OCI-LY7 (cell line): Measurements from ENCODE around the gene HMCN1.

Source experiments
- EZH2phosphoT487 ChIP-seq: fragments of 200-600 bp; sonication (generic); IDR thresholded peaks from 2 replicates; pipeline ENCODE4 v1.6.1; 2018; ENCODE audit warnings: low read depth, borderline replicate concordance, mild to moderate bottlenecking, mixed run types, antibody characterized with exemption, low read length, moderate library complexity, mixed read lengths
- TF ChIP-seq, protein P1 (sequence below): fragments of 200-600 bp; sonication (generic); conservative IDR thresholded peaks from 2 replicates; pipeline ENCODE4 v1.5.1; 2014; ENCODE audit warnings: mild to moderate bottlenecking, antibody characterized with exemption, low read length, moderate library complexity, mixed read lengths

DNA sequence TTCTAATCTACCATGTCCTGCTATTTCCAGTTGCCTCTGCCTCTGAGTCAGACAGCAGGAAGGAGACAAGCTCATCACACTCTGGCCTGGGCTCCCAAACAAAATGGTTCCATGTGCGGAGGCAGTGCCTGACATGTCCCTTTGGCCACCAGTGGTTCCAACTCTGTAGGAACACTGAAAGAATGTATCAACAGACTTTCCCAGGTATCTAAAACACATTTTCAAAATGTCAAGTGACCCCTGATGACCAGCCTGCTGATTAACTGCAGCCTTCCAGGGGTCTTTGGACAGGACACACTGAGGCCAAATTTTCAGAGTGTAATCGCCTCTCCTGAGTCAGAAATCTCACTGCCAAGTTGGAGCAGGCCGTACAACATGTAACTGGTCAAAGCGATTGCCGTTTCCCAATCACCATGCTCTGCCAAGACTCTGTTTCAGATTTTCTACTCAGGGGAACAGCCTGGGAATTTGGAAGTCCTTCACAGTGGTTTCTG, 468.1 kb downstream of the HMCN1 start:
- TF ChIP-seq, protein P1, sequence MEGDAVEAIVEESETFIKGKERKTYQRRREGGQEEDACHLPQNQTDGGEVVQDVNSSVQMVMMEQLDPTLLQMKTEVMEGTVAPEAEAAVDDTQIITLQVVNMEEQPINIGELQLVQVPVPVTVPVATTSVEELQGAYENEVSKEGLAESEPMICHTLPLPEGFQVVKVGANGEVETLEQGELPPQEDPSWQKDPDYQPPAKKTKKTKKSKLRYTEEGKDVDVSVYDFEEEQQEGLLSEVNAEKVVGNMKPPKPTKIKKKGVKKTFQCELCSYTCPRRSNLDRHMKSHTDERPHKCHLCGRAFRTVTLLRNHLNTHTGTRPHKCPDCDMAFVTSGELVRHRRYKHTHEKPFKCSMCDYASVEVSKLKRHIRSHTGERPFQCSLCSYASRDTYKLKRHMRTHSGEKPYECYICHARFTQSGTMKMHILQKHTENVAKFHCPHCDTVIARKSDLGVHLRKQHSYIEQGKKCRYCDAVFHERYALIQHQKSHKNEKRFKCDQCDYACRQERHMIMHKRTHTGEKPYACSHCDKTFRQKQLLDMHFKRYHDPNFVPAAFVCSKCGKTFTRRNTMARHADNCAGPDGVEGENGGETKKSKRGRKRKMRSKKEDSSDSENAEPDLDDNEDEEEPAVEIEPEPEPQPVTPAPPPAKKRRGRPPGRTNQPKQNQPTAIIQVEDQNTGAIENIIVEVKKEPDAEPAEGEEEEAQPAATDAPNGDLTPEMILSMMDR = no peak
- no peak for TF ChIP-seq EZH2phosphoT487
